AG08395 (cell line): ENCODE results near the gene ANAPC2.

Source experiments
- DNase-seq: peaks from one replicate; pipeline ENCODE4 v3.0.0; 2012; ENCODE audit warnings: mixed read lengths, low spot score

Gene ANAPC2

DNA sequence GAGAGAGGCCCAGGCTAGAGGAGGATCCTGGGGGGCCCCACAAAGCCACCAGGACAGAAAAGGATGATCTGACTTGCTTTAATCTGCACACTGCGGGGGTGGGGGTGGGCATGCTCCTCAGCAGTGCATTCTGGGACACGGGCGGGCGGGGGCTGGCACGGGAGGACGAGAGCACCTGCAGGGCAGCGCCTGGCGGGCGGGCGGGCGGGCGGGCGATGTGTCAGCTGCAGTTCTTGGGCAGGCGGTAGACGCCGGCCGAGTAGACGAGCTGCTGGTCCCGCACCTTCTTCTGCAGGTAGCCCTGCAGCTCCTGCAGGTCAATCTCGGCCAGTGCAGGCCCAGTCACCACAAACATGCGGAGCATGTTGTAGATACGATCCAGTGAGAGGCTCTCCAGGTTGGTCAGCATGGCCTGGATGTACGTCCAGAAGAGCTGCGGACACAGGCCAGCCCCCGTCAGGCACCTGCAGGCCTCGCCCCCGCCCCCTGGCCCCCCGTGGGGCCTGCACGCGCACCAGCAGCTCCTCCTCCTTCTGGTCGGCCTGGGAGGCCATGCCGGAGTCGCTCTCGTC is 13.6 kb downstream of the ANAPC2 start:
- DNase-seq = no peak

DNA sequence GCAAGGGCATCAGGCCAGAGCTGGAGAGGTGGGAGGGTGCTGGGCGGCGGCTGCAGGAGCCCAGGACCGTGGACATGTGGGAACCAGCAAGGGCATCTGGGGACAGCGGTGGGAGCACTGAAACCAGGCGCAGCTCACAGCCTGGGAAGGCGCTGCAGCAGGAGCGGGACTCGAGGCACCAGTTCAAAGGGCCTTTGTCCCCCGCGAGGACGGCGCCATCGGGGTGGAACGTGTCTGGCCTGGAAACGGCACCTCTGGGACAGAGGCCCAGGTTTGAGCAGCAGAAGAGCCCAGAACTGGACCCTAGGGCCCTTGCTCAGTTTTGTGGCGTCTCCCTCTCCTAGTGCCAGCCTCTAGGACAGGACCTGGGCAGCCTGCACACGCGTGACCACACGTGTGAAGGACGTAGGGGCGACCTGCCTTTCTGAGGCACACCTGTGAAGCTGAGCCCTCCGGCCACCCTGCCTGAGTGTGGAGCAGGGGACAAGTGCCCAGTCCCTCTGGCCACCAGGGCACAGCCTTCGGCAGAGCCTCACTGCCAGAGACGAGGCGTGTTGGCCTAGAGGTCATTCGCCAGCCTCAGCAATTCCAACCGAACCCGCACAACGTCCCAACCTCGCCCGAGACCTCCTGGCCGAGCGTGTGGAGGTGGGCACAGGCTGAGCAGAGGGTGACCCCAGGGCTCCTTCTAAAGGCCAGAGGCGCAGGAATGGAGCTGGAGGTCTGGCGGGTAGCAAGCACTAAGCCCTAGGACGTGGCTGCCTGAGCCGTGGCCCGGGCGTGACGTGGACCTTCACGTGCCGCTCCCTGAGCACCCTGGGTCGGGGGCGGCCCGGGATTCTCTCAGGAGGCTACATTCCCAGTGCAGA is 14.3 kb downstream of the ANAPC2 start:
- no peak for DNase-seq

DNA sequence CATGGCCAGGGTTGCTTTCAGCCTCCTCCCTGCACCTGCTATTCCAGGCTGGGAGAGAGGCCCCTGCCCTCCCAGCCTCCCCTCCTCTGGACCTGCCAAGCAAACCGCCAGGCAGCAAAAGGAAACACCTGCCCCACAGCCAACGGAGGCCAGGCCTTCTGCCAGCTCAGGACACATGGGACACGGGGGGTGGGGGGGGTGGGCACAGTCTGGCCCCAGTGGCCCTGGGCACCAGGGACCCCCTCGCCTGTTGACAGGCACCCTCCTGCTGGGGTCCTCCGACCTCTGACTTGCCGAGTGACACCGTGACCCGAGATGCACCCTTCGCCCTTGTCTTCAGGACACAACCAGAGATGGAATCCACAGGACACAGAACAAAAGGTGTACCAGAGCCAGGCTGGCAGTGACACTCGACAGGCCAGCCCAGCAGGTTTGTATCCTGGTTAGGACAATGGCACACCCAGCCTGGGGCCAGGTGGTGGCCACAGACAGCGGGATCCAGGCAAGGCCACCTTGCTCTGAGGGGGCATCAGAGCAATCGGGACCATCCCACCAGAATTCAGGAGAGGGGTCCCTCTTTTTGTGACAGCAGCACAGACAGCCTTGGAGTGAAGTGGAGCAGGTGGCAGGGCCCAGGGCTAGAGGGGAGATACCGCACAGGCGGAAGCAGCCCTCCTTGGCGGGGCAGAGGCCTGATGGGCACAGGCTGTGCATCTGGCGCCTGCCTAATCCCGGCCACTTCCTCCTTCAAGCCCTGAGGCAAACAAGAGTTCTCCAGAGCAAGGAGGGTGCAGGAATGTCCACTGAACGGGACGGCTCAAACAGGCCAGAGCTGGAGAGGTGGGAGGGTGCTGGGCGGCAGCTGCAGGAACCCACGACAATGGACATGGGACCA is 15.2 kb downstream of the ANAPC2 start:
- DNase-seq = no peak

DNA sequence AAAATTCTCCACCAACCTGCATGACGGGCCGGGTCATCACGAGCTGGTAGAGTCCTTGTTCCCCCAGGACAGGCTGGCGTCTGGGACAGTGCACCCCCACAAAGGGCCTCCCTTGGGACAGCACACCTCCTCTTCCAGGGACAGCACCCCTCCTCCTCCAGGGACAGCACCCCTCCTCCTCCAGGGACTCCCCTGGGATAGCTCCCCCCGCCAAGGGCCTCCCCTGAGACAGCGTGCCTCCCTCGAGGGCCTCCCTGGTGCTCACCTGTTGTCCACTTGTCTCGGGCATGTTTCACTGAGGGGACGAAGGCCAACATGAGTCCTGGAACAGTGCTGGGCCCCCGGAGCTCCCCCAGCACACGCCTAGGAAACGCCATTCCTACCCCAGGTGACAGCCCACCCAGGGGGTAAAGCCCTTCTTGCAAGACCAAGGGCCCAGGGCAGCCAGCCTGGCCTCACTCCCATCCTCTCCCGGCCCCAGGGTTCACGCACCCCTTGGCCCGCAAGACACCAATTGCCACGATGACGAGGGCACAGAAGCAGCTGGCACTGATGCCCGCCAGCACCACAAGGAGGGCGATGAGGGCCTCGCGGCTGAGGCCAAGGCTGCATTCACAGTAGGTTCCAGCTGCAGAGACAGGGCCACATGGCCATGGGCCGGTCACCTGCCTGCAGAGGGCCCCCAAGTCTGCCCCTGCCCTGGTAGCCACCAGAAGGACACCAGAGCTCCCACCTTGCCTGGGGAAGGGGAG is 17.0 kb downstream of the ANAPC2 start:
- no peak for DNase-seq

DNA sequence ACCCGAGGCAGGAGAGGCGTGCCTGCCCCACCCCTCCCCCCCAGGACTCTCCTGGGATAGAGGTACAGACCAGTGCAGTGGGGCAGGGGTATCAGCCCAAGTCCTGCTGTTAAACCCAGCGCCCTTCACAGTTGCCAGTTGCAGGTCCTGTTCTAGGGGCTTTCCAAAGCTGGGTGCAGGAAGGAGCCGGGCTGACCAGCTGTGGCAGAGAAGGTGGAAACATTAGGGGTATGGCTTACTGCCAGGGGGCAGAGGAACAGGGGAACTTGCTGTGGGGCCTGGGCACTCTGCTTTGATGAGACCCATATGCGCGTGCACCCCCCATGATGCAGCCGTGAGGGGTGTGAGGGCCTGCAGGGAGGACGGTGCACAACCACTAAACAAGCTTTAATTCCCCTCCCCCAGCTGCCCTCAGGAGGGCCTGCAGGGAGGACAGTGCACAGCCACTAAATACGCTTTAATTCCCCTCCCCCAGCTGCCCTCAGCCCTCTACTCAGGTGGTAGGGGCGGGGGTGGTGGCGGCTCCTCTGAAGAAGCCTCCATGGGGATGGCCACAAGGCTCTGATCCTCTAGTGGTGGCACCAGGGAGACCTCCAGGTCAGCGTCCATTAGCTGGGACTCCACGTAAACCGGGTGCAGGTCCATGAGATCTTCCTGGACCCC is 17.7 kb downstream of the ANAPC2 start:
- no peak for DNase-seq

DNA sequence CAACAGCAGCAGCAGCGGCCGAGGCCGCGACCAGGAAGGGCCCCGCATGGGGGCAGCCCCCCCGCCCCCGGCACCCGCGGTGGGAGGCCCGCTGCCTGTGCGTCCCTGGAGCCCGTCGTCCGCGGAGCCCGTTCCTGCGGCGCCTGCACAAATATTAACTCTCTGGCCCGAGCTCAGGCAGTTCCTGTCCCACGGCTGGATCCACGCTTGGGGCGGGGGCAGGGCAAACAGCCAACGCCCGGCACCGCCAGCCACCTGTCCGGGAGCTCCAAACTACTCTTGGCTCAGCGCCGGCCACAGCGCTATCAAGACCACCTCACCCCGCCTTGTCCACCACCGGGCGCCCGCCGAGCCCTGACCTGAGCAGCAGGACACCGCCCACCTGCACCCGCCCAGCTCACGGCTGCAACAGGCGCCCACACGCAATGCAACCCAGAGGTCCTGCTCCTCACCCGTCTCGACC is 18.4 kb downstream of the ANAPC2 start, which contains the start of gene LRRC26:
Gene LRRC26, minus strand, starts transcription at position 156 of the 463 bp plus-strand sequence. Its CDS starts 108 bp downstream, at position 48.
- DNase-seq = no peak

DNA sequence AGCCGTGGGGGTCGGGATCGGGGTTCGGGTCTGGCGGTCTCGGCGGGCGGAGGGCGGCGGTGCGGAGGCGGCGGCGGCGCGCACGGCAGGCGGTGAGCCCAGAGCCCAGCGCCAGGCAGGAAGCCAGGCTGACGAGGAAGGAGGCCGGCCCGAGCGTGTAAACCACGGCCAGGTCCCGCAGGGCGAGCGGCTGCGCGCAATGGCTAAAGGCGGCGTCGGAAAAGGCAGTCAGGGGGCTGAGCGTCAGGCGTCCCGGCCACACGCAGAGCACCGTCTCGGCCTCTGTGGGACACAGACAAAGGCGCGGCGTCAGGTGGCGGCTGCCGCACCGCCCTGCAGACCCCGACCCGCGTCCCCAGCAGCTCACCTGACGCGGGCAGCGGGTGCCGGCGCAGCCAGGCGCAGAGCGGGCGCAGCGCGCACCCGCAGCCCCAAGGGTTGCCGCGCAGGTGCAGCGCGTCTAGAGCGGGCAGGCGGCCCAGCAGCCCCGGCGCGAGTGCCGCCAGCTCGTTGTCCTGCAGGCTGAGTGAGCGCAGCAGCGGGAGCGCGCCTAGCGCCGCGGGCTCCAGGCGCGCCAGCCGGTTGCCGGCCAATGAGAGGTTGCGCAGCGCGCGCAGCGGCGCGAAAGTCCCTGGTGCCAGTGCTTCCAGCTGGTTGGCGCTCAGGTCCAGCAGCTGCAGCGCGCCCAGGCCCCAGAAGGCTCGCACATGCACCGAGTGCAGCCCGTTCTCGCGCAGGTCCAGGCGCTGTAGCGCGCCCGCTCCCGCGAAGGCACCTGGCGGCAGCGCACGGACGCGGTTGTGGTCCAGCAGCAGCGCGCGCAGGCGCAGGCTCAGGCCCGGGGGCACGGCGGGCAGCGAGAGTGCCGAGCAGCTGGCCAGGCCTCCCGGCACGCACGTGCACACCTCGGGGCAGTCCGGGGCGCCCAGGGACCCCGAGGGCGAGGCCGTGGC is 19.2 kb downstream of the ANAPC2 start:
- peak; percentile 45 for DNase-seq

DNA sequence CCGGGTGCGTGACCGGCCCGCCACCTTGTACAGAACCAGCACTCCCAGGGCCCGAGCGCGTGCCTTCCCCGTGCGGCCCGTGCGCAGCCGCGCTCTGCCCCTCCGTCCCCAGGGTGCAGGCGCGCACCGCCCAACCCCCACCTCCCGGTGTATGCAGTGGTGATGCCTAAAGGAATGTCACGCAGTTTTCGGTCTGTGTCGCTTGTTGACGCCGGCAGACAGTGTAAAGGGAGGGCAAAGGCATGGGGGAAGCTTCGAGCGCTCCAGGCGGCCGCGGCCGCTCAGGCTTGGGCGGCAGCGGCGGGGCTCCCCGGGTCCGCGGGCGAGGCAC is 19.8 kb downstream of the ANAPC2 start:
- DNase-seq = no peak

DNA sequence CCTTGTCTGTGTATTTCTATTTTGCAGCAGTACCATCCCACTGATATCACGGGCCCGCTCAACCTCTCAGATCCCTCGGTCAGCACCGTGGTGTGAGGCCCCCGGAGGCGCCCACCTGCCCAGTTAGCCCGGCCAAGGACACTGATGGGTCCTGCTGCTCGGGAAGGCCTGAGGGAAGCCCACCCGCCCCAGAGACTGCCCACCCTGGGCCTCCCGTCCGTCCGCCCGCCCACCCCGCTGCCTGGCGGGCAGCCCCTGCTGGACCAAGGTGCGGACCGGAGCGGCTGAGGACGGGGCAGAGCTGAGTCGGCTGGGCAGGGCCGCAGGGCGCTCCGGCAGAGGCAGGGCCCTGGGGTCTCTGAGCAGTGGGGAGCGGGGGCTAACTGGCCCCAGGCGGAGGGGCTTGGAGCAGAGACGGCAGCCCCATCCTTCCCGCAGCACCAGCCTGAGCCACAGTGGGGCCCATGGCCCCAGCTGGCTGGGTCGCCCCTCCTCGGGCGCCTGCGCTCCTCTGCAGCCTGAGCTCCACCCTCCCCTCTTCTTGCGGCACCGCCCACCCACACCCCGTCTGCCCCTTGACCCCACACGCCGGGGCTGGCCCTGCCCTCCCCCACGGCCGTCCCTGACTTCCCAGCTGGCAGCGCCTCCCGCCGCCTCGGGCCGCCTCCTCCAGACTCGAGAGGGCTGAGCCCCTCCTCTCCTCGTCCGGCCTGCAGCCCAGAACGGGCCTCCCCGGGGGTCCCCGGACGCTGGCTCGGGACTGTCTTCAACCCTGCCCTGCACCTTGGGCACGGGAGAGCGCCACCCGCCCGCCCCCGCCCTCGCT is 20.4 kb downstream of the ANAPC2 start:
- DNase-seq = no peak

DNA sequence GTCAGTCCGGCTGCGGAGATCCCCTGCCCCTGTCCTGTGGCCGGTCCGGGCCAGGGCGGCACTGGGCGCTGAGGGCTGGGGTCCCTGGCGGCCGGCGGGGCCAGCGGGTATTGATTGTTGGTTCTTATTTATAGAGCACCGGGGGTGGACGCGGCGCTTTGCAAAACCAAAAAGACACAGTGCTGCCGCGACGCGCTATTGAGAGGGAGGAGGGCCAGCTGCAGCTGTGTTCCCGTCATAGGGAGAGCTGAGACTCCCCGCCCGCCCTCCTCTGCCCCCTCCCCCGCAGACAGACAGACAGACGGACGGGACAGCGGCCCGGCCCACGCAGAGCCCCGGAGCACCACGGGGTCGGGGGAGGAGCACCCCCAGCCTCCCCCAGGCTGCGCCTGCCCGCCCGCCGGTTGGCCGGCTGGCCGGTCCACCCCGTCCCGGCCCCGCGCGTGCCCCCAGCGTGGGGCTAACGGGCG is 21.0 kb downstream of the ANAPC2 start:
- no peak for DNase-seq

DNA sequence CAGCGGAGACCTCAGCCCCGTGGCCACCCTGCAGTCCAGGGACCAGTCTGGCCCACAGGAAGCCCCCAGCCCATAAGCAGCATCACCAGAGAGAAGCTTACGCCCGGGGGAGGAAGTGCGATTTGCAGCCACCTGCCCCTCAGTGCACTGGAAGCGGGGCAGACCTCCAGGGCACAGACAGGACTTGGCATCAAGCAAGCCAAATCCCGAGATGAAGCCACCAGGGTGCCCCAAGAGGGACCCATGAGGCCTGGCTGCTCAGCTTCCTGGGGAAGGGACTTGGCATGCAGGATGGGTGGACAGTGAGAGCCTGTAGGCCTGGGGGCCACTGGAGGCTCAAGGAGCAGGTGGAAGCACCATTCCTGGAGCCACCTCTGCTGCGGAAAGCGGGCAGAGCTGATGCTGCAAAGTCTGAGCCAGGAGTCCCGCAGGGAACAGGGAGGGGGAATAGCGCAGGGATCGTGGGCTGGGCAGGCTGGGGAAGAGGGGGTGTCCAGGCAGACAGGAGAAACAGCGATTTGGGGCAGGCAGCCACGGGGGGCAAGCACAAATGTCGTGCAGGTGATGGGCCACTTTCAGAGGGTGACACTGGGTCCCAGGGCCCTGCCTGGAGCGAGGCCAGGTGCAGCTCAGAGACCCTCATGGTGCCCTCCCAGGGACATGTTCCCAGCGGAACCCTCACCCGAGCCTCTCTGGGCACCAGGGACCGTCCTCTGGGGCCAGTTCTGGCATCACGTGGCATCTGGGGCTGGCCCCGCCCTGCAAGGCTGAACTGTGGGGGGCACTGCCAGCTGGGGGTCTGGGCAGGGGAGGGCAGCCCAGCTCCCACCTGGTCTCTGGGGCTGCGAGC is 21.8 kb downstream of the ANAPC2 start:
- no peak for DNase-seq

DNA sequence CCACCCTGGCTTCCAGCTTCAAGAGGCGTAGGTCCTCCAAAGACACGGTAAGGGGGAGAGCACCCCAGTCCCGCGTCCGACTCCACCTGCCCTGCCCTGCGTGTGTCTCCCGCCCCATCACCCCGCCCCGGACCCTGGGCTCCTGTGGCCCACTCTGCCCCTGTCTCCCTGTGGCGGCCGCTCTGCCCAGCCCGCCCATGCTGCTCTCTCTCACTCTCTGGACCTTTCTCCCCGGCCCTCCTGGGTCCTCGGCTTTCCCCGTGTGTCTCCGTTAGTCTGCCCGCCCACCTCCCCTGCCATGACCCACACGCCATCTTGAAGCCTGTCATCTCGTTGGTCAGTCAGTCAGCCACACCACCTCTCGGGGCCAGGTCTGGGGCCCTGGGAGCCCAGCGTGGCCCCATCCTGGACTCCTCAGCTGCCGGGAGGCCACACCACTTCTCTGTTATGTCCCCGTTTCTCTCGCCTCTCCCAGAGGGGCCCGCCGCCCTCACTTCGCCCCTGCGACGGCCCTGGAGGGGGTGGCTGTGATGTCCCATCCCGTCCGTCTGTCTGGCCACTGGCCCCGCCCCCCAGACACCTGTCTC is 23.0 kb downstream of the ANAPC2 start:
- DNase-seq = no peak

DNA sequence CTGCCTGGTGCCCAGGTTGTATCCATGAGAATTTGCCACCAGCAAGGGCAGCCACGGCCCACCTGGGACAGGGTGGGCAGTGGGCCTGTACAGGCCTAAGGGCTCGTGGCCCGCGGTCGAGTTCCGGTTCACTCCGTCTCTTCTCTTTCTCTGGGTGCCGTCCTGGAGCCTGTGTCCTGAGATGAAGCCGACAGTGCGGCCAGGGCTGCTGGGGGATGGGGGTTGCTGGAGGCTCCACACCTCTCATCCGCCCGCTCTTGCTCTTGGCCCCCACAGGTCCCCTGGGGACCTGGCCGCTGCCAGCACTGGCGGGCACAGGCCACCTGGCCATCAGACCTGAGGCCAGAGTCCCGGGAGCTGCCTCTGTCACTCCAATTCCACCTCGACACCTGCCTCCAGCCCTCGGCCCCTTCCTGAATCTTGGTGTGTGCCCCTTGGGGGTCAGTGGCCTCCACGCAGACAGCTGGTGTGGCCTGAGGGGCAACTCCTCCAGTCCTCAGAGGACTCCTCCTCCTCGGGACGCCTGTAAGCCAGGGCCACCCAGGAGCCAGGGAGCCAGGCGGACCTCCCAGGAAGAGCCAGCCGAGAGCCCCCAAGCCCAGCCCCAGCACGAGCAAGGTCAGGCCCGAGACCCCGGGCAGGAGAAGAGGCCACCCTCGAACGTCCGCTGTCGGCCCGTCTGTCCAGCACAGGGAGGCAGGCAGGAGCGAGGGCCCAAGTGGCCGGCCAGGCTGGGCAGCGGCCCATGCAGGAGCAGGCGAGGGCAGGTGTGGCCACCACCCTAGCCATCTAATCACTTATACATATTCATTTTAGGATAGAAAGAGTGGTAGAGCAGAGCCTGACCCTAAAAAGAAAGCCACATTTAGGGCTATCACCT is 23.8 kb downstream of the ANAPC2 start:
- DNase-seq = no peak

DNA sequence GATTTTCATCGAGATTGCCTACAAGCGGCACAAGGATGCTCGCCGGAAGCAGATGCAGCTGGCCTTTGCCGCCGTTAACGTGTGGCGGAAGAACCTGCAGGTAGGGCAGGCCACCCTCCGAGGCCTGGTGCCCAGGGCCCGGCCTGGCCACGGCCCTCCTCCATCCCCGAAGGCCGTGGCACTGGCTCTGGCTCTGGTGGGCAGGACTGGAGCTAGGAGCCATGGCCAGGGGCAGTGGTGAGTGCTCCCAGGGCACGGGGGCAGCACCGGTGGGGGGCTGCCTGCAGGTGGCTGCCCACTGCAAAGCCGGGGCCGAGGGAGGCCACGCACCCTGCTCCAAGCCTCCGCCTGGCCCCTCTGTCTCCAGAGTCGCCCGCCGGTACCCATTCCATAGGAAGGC is 24.6 kb downstream of the ANAPC2 start:
- DNase-seq = no peak

DNA sequence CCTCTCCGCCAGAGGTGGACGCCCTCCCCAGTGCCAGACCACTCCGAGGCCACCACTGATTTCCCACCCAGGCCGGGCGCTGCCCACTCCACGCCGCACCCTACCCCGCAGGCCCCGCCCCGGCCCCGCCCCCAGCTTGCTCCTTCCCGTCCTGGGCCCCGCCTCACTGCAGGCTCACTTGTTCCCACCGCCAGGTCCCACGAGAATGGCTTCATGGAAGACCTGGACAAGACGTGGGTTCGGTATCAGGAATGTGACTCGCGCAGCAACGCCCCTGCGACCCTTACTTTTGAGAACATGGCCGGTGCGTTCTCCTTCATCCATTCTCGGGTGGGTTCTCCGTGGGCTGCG is 25.0 kb downstream of the ANAPC2 start:
- no peak for DNase-seq

DNA sequence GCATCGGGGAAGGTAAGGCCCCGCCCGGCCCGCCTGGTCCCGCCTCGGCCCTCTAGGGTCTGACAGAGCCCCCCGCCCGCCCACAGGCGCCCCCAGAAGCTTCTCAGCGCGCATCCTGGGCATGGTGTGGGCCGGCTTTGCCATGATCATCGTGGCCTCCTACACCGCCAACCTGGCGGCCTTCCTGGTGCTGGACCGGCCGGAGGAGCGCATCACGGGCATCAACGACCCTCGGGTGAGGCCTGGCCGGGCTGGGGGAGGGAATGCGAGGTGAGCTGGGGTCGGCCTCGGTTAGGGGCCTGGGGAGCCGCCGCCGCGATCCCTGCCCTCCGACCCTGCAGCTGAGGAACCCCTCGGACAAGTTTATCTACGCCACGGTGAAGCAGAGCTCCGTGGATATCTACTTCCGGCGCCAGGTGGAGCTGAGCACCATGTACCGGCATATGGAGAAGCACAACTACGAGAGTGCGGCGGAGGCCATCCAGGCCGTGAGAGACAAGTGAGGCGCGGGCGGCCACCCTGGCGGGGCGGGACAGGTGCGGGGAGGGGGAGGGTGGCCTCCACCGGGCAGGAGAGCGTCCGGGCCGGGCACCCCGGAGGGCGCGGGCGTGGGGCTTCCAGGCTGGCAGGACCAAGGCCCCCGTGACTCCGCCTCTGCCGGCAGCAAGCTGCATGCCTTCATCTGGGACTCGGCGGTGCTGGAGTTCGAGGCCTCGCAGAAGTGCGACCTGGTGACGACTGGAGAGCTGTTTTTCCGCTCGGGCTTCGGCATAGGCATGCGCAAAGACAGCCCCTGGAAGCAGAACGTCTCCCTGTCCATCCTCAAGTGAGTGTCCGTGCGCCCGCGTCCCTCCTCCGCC is 25.6 kb downstream of the ANAPC2 start:
- no peak for DNase-seq
